ENCODE data around the gene PRSS56. TPM values are rescaled to one million over a fixed set of nuclear protein-coding genes. Genes with fewer than 3 reads are reported as not detected.

Gene PRSS56
- total and polyA plus RNA-seq, 2 of the 13 experiments (the other 11 are each of a cell fraction or from before 2014, with no cell fraction given), result not detected

DNA sequence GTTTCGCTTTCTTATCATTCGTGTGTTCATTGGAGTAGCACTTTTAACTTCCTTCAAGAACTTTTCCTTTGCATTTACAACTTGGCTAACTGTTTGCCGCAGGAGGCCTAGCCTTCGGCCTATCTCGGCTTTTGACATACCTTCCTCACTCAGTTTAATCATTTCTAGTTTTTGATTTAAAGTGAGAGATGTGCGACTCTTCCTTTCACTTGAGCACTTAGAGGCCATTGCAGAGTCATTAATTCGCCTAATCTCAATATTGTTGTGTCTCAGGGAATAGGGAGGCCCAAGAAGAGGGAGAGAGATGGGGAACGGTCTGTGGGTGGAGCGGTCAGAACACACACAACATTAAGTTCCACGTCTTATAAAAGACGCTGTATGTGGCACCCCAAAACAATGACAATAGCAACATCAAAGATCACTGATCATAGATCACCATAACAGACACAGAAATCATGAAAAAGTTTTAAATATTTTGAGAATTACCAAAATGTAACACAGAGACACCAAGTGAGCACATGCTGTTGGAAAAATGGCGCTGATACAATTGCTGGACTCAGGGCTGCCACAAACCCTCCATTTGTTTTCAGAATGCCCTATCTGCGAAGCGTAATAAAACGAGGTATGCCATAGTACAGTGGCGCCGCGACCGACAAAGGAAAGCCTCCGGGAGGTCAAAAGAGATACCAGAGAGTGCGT is 29.6 kb downstream of the PRSS56 start (continued):
- TF ChIP-seq FOXO1 (CRISPR knock-in tag; IDR thresholded peaks at IDR 0.05) (no peak), SPEN (CRISPR knock-in tag; IDR thresholded peaks at IDR 0.05; ENCODE audit: low read depth) (no peak), HHEX (CRISPR knock-in tag; IDR thresholded peaks at IDR 0.05) (no peak), EED (CRISPR knock-in tag; IDR thresholded peaks at IDR 0.05) (no peak), NFYB (CRISPR knock-in tag; IDR thresholded peaks at IDR 0.05) (no peak), ZNF768 (CRISPR knock-in tag; IDR thresholded peaks at IDR 0.05) (no peak), ZNF530 (CRISPR knock-in tag; IDR thresholded peaks at IDR 0.05; ENCODE audit: low read depth) (0 out of 2 replicates have a peak, but pooled peaks have one; percentile 24), ZNF678 (CRISPR knock-in tag; IDR thresholded peaks at IDR 0.05) (no peak)
- TF ChIP-seq, protein P1, sequence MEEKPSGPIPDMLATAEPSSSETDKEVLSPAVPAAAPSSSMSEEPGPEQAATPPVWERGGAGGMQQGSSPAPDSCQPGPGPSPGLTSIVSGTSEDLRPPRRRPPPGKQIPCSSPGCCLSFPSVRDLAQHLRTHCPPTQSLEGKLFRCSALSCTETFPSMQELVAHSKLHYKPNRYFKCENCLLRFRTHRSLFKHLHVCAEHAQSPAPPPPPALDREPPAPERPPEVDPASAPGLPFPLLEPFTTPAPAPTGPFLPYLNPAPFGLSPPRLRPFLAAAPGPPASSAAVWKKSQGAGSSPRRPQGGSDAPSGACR (CRISPR knock-in tag; IDR thresholded peaks at IDR 0.05), result no peak
- TF ChIP-seq, protein P2, sequence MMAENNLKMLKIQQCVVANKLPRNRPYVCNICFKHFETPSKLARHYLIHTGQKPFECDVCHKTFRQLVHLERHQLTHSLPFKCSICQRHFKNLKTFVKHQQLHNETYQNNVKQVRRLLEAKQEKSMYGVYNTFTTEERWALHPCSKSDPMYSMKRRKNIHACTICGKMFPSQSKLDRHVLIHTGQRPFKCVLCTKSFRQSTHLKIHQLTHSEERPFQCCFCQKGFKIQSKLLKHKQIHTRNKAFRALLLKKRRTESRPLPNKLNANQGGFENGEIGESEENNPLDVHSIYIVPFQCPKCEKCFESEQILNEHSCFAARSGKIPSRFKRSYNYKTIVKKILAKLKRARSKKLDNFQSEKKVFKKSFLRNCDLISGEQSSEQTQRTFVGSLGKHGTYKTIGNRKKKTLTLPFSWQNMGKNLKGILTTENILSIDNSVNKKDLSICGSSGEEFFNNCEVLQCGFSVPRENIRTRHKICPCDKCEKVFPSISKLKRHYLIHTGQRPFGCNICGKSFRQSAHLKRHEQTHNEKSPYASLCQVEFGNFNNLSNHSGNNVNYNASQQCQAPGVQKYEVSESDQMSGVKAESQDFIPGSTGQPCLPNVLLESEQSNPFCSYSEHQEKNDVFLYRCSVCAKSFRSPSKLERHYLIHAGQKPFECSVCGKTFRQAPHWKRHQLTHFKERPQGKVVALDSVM (CRISPR knock-in tag; IDR thresholded peaks at IDR 0.05), result no peak
- TF ChIP-seq, protein P3, sequence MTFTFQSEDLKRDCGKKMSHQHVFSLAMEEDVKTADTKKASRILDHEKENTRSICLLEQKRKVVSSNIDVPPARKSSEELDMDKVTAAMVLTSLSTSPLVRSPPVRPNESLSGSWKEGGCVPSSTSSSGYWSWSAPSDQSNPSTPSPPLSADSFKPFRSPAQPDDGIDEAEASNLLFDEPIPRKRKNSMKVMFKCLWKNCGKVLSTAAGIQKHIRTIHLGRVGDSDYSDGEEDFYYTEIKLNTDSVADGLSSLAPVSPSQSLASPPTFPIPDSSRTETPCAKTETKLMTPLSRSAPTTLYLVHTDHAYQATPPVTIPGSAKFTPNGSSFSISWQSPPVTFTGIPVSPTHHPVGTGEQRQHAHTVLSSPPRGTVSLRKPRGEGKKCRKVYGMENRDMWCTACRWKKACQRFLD (CRISPR knock-in tag; IDR thresholded peaks at IDR 0.05; ENCODE audit: borderline replicate concordance), result no peak
- TF ChIP-seq, protein P4, sequence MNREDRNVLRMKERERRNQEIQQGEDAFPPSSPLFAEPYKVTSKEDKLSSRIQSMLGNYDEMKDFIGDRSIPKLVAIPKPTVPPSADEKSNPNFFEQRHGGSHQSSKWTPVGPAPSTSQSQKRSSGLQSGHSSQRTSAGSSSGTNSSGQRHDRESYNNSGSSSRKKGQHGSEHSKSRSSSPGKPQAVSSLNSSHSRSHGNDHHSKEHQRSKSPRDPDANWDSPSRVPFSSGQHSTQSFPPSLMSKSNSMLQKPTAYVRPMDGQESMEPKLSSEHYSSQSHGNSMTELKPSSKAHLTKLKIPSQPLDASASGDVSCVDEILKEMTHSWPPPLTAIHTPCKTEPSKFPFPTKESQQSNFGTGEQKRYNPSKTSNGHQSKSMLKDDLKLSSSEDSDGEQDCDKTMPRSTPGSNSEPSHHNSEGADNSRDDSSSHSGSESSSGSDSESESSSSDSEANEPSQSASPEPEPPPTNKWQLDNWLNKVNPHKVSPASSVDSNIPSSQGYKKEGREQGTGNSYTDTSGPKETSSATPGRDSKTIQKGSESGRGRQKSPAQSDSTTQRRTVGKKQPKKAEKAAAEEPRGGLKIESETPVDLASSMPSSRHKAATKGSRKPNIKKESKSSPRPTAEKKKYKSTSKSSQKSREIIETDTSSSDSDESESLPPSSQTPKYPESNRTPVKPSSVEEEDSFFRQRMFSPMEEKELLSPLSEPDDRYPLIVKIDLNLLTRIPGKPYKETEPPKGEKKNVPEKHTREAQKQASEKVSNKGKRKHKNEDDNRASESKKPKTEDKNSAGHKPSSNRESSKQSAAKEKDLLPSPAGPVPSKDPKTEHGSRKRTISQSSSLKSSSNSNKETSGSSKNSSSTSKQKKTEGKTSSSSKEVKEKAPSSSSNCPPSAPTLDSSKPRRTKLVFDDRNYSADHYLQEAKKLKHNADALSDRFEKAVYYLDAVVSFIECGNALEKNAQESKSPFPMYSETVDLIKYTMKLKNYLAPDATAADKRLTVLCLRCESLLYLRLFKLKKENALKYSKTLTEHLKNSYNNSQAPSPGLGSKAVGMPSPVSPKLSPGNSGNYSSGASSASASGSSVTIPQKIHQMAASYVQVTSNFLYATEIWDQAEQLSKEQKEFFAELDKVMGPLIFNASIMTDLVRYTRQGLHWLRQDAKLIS (CRISPR knock-in tag; IDR thresholded peaks at IDR 0.05), result peak; percentile 24; the same call in 1 of the 2 replicates
- TF ChIP-seq, protein P5, sequence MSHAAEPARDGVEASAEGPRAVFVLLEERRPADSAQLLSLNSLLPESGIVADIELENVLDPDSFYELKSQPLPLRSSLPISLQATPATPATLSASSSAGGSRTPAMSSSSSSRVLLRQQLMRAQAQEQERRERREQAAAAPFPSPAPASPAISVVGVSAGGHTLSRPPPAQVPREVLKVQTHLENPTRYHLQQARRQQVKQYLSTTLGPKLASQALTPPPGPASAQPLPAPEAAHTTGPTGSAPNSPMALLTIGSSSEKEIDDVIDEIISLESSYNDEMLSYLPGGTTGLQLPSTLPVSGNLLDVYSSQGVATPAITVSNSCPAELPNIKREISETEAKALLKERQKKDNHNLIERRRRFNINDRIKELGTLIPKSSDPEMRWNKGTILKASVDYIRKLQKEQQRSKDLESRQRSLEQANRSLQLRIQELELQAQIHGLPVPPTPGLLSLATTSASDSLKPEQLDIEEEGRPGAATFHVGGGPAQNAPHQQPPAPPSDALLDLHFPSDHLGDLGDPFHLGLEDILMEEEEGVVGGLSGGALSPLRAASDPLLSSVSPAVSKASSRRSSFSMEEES (CRISPR knock-in tag; IDR thresholded peaks at IDR 0.05), result no peak
- TF ChIP-seq, protein P6, sequence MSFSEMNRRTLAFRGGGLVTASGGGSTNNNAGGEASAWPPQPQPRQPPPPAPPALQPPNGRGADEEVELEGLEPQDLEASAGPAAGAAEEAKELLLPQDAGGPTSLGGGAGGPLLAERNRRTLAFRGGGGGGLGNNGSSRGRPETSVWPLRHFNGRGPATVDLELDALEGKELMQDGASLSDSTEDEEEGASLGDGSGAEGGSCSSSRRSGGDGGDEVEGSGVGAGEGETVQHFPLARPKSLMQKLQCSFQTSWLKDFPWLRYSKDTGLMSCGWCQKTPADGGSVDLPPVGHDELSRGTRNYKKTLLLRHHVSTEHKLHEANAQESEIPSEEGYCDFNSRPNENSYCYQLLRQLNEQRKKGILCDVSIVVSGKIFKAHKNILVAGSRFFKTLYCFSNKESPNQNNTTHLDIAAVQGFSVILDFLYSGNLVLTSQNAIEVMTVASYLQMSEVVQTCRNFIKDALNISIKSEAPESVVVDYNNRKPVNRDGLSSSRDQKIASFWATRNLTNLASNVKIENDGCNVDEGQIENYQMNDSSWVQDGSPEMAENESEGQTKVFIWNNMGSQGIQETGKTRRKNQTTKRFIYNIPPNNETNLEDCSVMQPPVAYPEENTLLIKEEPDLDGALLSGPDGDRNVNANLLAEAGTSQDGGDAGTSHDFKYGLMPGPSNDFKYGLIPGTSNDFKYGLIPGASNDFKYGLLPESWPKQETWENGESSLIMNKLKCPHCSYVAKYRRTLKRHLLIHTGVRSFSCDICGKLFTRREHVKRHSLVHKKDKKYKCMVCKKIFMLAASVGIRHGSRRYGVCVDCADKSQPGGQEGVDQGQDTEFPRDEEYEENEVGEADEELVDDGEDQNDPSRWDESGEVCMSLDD (CRISPR knock-in tag; IDR thresholded peaks at IDR 0.05; ENCODE audit: borderline replicate concordance), result no peak
- TF ChIP-seq, protein P7, sequence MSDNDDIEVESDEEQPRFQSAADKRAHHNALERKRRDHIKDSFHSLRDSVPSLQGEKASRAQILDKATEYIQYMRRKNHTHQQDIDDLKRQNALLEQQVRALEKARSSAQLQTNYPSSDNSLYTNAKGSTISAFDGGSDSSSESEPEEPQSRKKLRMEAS (IDR thresholded peaks at IDR 0.05), result no peak
- TF ChIP-seq, protein P8, sequence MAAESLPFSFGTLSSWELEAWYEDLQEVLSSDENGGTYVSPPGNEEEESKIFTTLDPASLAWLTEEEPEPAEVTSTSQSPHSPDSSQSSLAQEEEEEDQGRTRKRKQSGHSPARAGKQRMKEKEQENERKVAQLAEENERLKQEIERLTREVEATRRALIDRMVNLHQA (CRISPR knock-in tag; IDR thresholded peaks at IDR 0.05), result peak; percentile 41; the same call in 1 of the 2 replicates

All from HepG2 (cell line).